Measurements from ENCODE around the gene UBR3.
"Not testable (repeated sequence)": the region's sequence is repeated elsewhere in the genome, so short reads cannot be mapped to it uniquely, and the experiment has no call there.

- not testable (repeated sequence) for TF ChIP-seq EZH2 (IDR thresholded peaks at IDR 0.05; ENCODE audit: borderline replicate concordance, low read length); CTCF (conservative IDR thresholded peaks at IDR 0.05 in 1 of 2, IDR thresholded peaks at IDR 0.05 in 1 of 2; ENCODE audit: extremely low read depth in 1 of 2, insufficient read depth in 1 of 2, low read depth in 1 of 2, low read length in 2 of 2)
Measured at GRCh38 chr2:169816961-169817360, 10.3 kb upstream of the UBR3 start.

Measured in mammary epithelial cell (primary cell).